DMS53 treated with DMSO at 0.1 percent for 48 hours (cell line): ENCODE measurements around the gene SEC24D.

Experiments
- DNase-seq: peaks from one replicate; lab custom pipeline; 2025; ENCODE audit not compliant: unreplicated experiment; lab: John Stamatoyannopoulos, UW

The SEC24D gene

GRCh38 chr4:118755438-118756226, 80.3 kb downstream of the SEC24D start:
- DNase-seq: no peak

GRCh38 chr4:118754890-118755289, 81.0 kb downstream of the SEC24D start:
- no peak for DNase-seq

- DNase-seq: no peak
These were observed 82.2 kb downstream of the SEC24D start for GRCh38 chr4:118753685-118754084.

- no peak for DNase-seq
These were observed 82.8 kb downstream of the SEC24D start for GRCh38 chr4:118753096-118753495.

GRCh38 chr4:118752551-118752950, 83.4 kb downstream of the SEC24D start:
- no peak for DNase-seq

- DNase-seq: no peak
These were observed 84.2 kb downstream of the SEC24D start for GRCh38 chr4:118751629-118752323.

GRCh38 chr4:118749347-118749988, 86.5 kb downstream of the SEC24D start:
- no peak for DNase-seq

GRCh38 chr4:118746251-118746919, 89.5 kb downstream of the SEC24D start:
- no peak for DNase-seq

- DNase-seq: no peak
These were observed 90.6 kb downstream of the SEC24D start for GRCh38 chr4:118745357-118745756.

GRCh38 chr4:118743867-118744266, 92.1 kb downstream of the SEC24D start:
- DNase-seq: no peak

- DNase-seq: no peak
These were observed 93.9 kb downstream of the SEC24D start for GRCh38 chr4:118742050-118742449.

GRCh38 chr4:118741301-118741855, 94.5 kb downstream of the SEC24D start:
- DNase-seq: no peak

GRCh38 chr4:118740869-118741268, 95.1 kb downstream of the SEC24D start:
- no peak for DNase-seq

GRCh38 chr4:118739022-118739713, 96.8 kb downstream of the SEC24D start:
- DNase-seq: no peak

GRCh38 chr4:118738090-118738489, 97.8 kb downstream of the SEC24D start:
- no peak for DNase-seq

- no peak for DNase-seq
These were observed 99.0 kb downstream of the SEC24D start for GRCh38 chr4:118736900-118737299.

- DNase-seq: no peak
These were observed 101.3 kb downstream of the SEC24D start for GRCh38 chr4:118734491-118735205.

GRCh38 chr4:118732591-118733330, 103.2 kb downstream of the SEC24D start:
- no peak for DNase-seq

- no peak for DNase-seq
These were observed 105.2 kb downstream of the SEC24D start for GRCh38 chr4:118730683-118731082.
